UCSD-AML1 (cell line): ENCODE measurements around the gene TMEM63C.

Experiments
- DNase-seq: peaks from one replicate; lab custom pipeline; 2025; ENCODE audit not compliant: unreplicated experiment; lab: John Stamatoyannopoulos, UW

Gene TMEM63C

DNA sequence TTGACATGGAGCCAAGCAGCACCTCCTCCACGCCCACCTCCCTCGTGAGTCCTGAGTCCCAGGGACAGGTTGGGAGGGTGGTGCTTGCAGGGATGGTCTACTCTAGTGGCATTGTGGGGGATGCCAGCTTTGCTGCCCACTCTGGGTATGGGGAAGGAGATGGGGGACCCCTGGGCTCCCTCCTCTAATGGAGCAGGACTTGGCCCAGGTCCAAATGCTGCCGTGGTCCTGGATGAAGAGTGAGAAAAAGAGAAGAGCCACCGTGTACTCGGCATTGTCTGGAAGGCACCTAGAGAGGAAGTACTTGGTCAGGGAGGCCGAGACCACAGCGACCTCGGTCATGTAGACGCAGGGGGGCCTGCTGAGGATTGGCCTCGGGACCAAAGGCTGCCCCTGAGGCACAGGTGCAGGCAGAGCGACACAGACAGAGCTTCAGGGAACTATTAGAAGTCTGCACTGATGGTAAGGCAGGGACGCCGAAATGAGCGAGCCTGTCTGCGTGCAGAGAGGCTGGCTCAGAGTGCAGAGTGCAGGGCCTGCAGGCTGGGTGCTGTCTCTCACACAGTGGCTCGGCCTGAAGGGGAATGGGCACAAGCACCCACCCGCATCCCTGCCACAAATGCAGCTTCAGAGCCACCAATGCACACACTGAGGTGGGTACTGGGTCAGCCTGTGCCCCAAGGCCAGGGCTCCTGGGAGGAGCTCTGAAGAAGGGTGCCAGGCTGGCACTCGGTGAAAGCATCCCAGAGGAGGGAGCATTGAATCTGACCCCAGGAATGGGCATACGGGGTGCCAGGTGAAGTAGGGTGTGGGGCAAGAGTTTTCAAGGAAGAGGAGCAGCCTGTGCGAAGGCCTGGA, 72.0 kb downstream of the TMEM63C start:
- no peak for DNase-seq

DNA sequence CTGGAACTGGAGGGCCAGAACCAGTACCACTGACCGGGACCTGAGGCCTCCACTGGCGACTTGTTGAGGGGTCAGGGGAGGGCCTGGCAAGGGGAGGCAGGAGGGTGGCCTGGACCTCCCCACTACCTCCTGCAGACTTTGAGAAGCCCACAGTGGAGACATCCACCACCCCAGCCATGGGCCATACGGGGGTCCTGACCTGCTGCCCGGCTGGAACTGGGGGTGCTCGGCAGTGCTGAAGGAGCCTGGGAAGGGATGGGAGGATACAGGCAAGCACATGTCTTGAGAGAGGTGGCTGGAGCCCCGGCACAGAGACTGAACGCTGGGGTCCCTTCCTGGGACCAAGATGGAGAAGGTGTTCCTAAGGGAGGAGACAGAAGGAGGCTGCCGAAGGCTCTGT, 75.1 kb downstream of the TMEM63C start:
- no peak for DNase-seq

DNA sequence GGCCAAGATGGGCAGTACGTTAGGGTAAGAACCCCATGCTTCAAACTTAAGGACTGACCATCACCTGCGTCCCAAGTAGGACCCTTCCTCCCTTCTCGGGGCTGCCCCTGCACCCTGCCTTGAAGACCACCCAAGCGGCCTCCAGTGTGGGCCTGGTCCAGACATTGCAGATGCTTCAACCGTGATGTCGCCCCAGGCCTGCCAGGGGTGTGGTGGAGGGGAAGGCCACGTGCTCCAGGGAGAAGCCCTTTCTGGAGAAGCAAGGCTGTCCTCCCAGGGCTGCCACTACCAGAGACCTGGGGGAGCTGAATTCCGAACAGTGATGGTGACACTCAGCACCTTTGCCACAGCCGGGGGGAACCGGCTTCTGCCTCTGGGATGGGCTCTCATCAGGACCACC, 76.1 kb downstream of the TMEM63C start:
- DNase-seq, result no peak

DNA sequence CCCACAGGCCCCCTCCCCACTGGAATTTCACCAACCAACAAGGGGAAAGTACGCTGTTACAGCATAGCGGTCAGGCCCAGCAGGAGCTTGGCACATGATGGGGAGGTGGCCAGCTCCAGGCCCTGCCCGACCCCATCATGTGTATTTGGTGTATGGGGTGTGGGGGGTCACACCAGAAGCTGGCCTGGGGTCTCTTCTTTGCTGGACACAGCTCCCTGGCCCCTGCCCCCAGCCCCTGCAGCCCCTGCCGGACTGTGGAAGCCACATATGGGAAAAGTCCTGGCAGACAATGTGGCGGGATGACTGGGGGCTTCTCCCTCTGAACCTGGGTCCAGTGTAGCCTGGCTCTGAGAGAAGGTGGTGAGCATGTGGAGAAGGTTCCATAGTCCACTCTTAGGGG, 77.0 kb downstream of the TMEM63C start:
- DNase-seq, result no peak

DNA sequence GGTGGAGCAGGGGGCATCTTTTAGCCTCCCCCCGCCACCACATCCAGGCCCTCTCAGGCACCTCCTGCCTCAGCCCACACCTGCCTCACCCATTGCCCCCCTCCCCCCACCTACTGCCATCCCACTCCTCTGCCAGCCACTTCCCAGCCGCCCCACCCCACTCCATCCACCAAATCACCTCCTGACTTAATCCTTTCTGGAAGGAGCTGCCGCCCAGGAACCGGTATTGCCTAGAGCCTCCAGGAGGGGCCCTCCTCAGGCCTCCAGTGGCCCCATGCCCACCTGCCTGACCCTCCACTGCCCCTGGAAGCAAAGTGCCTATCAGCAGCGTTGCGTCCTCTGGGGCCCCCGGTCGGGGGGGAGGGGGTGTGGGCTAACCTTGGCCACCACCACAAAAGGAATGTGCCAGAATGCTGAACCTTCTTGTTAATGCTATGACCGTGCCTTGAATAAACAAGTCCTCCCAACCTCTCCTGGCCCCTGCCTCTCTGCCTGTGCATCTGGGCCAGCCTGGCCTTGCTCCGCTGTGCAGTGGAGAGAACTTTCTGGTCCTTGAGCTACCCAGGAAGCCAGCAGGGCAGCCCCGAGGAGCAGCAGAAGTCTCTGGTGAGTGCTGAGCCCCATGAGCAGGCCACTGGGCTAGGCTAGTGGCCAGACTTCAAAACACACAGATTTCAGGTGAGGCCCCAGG, 77.6 kb downstream of the TMEM63C start:
- DNase-seq, result no peak

DNA sequence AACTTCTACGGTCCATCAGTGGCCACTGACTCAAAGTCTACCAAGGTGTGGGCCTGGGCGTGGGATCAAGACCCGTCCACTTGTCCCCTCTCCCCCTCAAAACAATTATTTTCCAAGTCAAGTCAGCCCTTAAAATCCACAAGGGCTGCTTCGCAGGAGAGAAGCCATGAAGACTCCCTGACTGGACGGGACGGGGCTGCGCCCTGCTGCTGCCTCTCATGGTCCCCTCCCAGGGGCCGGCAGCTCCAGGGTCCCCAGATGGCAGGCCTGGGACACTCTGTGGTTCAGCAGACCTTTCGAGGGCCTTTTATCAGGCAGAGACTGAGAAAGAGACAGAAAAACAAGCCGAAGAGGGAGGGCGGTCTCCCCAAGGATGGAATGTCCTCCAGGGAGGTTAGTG, 78.6 kb downstream of the TMEM63C start:
- DNase-seq, result no peak

DNA sequence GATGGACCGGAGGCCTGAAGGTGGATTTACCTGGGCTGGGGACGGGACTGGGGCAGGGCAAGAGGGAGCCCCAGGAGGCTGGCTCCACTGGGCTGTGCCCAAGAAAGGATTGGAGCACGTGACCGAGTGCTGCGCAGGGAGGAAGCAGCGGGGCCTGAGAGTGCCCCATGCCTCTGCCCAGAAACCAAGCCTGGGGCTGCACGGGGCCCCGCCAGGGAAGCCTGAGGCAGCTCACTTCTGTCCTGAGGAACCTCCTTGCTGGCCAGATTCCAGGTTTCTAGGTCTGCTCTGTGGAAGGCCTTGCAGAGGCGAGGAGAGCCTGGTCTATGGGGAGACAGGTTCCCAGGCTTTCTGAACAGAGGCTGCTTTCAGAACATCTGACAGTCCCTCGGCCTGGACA, 79.0 kb downstream of the TMEM63C start:
- DNase-seq, result no peak

DNA sequence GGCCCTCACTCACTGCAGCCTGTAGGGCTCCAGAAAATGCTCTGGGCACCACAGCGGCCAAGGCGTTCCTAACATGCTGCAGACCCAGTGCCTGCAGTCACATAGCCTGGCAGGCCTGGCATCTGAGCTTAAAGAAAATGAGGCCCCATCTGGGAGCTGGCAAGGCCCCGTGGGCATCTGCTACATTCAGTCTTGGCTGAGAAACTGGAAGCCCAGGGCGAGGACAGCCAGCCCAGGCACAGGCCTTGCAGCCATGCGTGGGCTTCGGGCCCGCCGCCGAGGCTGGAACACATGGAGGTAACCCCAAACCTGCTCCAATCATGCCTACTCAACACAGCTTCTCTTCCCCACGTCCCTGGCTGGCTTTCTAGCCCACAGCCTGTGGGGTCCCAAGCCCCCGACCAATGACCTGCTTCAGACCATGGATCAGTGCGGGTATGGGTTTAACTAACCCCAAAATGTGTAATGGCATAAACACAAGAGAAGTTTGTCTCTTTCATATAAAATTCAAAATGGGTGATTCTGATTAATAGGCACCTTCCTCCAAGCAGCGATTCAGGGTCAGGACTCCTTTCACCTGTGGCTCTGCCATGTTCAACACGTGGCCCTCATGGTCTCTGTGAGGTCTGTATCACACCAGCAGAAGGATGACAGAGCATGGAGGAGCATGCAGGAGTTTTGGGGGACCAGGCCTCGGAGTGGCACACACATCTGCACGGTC, 83.0 kb downstream of the TMEM63C start:
- no peak for DNase-seq

DNA sequence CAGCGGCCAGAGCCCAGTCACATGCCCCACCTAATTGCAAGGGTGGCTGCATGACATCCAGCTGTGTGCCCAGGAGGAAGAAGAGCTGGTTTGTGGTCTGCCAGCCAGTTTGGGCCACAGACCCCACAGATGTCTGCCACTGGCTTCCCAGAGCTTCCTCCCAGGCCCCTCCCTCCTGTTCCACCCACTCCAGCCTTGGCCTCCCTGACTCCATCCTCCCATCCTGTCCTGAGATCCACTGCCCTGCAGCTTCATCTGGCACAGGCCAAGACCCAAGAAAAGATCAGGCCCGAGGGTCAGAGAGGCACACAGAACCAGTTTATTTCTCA, 83.6 kb downstream of the TMEM63C start:
- DNase-seq, result no peak

DNA sequence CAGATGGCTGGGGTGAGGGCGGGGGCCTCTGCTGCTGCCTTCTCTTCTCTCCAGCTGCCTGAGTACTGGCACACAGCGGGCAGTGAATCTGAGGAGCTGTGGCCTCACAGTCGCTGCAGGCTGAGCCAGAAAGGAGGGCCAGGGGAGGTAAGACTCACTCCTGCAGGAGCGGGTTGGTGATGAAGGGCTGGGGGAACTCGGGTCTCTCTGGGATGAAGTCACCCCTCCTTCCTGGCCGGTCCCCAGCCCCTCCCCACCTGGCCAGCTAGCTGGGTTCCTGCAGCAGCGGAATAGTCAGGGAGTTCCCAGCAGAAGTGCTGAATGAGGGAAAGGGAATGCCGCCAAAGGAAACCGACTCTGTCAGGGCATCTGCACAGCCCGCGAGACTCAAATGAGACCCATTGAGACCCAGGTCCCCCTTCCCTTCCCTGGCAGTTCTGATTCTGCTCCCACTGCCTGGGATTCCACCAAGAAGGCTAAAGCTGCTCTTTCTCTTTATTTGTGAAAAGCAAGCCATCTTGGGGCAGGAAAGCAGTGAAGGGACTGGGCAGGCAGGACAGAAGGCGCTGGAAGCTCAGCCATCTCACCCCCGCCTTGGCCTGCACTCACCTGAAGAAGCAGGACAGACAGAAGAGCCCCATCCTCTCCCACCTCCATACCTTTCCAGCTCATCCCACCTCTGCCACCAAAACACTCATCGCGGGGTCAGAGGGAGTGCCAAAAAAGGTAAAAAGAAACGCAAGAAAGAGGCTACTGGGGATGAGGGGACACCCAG, 84.2 kb downstream of the TMEM63C start:
- DNase-seq, result no peak

DNA sequence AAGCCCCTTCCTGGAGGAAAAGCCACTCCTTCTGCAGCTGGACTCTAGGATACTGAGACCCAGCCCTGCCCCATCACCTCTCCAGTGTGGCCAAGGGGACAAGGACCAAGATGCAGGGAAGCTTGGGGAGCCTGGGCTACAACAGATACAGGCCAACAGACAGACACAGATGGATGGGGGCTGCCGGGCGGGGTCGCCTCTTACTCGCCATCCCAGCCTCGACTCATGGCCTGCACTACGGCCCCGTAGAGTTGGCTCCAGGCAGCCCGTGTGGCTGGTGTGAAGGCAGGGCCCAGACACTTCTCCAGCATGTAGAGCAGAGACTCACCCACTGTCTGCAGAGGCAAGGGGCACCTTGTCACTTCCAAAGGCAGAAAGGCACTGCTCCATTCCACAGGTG, 84.7 kb downstream of the TMEM63C start:
- no peak for DNase-seq

DNA sequence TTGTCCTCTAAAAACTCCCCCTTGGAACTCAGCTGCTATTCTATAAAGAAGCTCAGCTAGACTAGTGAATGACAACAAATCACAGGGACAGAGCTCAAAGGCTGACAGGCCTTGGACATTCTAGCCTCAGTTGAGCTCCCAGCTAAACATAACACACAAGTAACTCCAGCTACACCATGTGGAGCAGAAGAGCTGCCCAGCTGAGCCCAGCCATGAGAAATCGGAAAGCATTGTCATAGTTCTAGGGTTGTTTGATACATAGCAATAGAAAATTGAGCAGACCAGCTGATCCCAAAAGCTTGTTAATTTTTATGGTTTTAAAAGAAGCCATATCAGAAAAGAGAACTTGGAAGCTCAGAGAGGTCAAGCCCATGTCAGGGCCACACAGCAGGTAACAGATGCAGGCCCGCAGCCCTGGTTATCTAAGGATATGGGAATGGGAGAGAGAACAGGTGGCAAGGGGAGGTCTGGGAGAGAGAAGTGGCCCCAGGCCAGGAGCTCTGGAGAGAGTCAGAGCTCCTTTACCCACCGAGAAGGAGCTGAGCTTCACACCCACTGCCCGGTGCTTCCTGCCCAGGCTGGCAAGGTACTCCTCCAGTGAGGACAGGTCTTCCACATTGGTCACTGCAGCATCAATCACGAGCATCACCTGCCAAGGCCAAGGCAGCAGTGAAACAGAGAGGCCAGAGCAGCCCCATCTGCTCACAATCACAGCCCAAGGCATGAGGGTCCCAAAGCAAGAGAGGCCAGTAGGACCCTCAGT, 86.5 kb downstream of the TMEM63C start:
- no peak for DNase-seq

DNA sequence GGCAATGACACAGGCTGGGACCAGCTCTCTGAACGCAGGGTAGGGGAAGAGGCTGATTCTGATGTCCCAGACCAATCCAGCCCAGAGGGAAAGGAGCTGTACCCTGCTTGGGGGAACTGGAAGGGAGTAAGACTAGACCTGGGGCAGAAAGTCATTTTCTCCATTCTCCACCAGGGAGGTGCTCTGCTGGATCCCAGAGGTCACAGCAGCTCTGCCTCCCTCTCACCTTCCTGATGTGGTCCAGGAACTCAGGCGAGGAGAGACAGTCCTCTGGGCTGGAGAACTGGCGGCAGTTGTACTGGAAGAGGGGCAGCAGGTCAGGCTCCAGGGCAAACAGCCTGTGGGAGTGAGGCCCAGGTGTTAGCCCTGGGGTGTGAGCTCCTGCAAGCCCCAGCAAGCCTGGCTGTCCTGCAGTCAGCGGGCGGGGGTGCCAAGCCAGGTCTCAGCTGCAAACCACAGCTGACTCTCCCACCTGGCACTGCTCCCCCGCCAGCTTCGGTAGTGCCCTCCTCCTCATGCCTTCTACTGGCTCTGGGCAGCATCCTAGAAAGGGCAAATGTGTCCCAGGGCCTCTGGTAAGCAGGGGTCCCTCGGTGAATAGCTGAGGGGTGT, 87.5 kb downstream of the TMEM63C start:
- no peak for DNase-seq

DNA sequence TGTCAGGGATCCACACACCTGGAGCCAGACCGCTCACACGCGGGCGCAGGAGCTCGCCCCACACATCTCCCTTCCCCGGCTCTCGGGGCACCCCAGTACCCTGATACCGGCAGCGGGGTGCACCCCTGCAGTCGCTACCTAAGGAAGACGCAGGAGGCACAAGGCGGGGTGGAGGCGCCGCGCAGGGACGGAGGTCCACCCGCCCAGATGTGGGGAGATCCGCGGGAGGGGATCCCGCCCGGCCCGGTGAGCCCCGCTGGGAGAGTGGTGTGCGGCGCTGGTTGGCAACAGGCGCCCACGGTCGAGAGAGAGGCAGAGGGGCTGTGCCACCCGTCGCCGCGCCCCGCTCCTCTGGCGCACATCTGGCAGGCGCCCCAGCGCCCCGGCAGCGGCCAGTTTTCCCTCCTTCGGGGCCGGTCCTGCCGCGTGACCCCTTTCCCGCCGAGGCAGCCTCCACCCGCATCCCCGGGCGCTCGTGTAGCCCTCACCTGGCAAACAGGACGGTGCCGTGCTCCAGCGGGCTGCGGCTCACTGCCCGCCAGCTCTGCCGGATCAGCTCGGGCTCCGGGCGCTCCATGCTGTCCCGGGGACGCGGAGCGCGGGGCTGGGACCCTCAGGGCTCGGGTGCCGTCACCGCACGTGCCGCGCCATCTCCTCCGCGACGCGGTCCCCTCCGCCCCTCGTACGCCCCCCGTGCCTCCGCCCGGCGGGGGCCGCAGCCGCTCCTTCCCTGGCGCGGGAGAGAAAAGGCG, 88.9 kb downstream of the TMEM63C start:
- DNase-seq, result no peak

DNA sequence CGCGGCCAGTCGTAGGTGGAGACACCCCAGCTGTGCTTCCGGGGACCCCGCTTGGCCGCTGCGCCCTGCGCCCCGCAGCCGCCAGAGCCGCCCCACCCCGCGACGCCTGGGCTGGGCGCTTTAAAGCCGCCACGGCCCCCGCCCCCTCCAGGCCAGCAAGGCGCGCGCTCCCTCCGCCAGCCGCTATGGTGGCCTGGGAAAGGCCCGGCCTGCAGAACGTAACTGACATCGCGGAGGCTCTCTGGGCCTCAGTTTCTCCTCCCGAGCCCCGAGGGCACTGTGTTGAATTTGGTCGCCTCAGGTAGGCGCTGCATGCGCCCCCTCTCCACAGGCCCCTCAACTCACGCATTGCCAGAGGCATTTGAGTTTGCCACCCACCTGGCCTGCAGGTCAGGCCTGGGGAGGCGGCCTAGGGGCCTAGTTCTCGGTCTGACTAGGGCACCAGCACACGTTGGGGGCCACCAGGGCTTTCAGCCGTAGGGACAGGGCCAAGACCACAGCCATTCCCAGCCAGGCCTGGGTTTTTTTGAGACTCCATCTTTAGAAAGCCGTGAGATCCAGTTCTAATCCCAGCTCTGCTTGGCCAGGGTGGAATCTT, 89.6 kb downstream of the TMEM63C start, which contains the start of gene NGB:
TSS of gene NGB (minus strand) at position 94 of the 598 bp plus-strand sequence. CDS start 269 bp downstream, outside the sequence.
- no peak for DNase-seq

DNA sequence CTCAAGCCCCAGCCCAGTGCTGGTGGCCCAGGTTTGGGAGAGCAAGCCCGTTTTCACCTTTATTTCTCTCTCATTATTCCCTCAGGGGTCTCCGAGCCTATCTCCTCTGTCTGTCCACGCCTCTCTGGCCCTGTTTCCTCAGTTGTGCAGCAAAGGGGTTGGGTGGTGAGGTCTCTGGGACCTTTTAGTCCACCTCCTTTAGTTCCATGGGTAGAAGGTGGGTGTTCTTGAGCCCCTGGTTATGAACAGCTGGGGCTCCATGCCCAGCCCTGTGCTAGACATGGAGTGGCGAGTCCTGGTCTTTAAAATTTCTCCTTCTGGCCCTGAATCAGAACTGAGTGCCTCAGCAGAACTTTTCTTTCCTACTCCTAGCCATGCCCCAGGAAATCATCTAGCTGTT, 90.7 kb downstream of the TMEM63C start:
- DNase-seq, result no peak

DNA sequence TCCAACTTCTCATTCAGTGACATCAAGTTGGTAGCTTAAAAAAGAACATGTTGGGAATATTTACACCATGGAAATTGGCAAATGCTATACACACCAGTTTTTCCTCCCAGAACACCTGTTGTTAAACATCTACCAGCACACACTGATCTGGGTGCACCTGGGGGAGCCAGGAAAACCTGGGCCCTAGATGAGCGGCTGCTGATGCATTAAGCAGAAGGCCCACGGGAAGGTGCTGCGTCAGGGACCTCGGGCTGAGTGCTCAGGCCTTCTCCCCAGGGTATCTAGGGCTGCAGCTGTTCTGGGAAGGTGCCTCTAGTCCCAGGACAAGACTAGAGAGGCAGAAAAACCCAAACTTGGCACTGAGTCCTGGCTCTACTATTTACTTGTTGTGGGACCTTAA, 92.2 kb downstream of the TMEM63C start:
- no peak for DNase-seq

DNA sequence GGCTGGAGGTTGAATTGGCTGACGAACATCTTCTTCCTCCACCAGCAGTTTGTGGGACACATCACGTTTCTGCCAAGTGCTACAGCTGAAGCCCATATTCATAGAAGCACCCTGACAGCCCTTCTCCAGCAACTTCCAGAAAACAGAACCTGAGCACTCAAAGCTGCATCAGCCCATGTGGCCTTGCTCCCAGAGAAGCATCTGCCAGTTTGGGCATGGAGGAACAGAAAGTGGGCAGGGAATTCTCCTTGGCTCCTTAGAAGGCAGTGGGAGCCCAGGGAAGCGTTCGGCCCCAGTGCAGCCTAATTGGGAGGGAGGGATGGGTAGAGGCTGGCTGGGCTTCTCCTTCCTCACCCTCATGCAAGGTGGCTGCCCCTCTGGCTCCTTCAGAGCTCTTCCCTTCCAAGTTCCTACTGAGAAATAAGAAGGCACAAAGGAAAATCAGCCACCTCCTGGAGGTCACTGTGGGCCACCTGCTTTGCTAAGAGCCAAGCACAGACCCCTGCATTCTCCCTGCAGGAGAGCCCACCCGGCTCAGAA, 93.5 kb downstream of the TMEM63C start:
- DNase-seq, result no peak

DNA sequence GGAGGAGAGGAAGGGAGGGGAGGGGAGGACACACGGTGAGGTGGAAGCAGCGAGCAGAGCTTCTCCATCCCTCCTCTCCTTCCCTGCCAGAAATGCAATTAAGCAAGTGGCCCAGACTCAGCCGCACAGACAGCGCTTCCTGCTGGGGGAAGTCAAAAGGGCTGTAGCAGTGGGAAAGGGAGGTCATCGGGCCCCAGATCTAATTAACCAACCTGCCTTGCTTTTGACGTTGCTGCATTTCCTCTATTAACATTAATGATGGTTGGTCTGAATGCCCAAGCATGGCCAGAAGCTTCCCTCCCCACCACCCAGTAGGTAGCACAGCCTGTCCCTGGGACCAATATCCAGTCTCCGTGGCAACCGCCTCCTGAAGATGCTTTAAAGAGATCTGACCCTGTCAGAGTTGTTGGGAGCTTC, 94.0 kb downstream of the TMEM63C start:
- DNase-seq, result no peak
